ENCODE results near the gene OR2A2.

DNA sequence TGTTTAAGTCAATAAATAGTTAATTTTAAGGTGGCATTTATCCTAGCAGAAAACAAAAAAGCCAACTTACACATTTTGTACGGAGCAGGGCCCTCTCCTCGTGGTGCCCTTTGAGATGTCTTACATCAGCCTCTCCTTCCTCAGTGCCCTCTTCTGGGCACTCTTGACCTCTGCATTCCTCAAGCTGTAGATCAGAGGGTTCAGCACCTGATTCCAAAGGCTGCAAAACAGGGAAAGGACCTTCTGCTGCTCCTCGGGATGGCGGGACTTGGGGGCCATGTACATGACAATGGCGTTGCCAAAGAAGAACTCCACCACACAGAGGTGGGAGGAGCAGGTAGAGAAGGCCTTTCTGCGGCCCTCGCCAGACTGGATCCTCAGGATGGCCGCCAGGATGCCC, 9.0 kb downstream of the OR2A2 start:
- TF ChIP-seq, protein P1, sequence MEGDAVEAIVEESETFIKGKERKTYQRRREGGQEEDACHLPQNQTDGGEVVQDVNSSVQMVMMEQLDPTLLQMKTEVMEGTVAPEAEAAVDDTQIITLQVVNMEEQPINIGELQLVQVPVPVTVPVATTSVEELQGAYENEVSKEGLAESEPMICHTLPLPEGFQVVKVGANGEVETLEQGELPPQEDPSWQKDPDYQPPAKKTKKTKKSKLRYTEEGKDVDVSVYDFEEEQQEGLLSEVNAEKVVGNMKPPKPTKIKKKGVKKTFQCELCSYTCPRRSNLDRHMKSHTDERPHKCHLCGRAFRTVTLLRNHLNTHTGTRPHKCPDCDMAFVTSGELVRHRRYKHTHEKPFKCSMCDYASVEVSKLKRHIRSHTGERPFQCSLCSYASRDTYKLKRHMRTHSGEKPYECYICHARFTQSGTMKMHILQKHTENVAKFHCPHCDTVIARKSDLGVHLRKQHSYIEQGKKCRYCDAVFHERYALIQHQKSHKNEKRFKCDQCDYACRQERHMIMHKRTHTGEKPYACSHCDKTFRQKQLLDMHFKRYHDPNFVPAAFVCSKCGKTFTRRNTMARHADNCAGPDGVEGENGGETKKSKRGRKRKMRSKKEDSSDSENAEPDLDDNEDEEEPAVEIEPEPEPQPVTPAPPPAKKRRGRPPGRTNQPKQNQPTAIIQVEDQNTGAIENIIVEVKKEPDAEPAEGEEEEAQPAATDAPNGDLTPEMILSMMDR (IDR thresholded peaks at IDR 0.05) = no peak
- no peak for TF ChIP-seq POLR2A (IDR thresholded peaks at IDR 0.05)

Measured in uterus (tissue), 2 donors.